Activated CD4-positive, alpha-beta T cell treated with anti-CD3 and anti-CD28 coated beads, Interleukin-2, amount 50 U/mL, for 1 hour (primary cell): ENCODE results near the gene AP1B1.
A peak's percentile ranks its signal among the peaks of the same experiment; 100 is the strongest.

Experiments
- DNase-seq: peaks from one replicate; pipeline ENCODE4 v3.0.0-alpha.2; 2020

The AP1B1 gene

GRCh38 chr22:29311464-29312217 is 76.7 kb downstream of the AP1B1 start:
- no peak for DNase-seq

DNA sequence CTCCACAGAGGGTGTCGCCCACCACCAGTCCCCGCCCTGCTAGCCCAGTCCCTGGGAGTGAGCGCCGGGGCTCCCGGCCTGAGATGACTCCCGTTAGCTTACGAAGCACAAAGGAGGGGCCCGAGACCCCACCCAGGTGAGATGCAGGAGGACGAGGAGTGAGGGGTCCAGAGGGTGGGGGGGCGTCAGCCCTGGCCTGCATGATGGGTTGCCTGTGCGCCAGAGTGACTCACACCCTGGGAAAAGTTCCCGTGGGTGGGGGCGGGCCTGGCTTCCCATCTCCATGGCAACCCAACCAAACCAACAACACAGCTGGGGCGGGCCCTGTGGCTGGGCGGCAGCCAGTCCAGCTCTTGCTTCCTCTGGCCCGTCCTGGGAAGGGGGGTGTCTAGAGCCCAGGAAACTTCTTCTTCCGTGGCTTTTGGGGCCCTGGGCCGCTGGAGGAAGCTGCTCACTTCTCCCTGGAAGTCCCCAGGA is 77.5 kb downstream of the AP1B1 start:
- peak; percentile 41 for DNase-seq

DNA sequence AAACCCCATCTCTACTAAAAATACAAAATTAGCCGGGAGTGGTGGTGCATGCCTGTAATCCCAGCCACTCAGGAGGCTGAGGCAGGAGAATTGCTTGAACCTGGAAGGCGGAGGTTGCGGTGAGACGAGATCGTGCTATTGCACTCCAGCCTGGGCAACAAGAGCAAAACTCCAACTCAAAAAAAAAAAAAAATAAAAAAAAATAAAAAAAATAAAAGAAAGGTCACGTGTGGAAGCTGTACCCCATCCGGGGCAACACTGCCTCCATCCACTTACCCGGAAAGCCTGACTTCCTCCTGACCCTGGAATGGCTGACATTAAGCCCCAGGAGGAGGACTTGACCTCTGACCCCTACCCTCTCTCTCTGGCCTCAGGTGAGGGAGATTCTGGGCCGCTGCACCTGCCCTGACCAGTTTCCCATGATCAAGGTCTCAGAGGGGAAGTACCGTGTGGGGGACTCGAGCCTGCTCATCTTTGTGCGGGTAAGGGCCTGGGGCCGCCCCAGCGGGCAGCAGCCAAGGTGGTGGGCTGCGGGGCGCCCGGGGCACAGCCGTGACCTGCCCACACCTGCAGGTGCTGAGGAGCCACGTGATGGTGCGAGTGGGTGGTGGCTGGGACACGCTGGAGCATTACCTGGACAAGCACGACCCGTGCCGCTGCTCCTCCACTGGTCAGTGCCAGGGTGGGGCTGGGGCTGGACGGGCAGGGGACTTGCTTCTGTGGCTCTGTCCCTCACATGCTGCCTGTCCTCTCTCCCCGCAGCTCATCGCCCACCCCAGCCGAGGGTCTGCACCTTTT is 78.1 kb downstream of the AP1B1 start:
- DNase-seq = no peak

DNA sequence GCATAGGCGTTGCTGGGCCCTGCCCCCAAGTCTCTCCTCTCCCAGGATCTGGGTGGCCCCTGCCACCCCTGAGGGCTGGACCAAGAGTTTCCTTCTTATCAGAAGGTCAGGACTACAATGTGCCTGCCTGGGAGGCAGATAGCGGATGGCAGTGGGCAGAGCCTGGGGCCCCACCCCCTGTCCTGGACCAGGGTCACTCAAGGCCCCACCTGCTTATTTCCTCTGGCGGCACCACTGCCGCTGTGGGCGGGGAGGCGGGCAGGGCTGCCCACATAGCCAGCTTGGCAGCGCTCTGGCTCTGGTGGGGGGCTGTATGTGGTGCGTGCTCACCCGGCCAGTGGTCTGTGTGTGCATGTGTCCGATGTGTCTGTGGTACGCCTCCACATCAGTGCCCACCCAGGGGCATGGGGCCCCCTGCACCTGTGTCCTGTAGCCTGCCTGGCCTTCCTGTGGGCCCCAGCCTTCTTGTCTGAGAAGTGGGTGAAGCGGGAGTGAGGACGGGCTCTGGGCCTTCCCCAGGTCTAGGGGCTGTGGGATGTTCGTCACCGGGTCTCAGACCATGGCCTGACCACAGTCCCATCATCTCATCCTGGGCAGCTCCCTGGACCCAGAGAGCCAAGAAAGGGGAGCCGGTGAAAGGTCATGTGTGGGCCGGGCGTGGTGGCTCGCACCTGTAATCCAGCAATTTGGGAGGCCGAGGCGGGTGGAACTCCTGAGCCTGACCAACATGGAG is 78.9 kb downstream of the AP1B1 start:
- no peak for DNase-seq

DNA sequence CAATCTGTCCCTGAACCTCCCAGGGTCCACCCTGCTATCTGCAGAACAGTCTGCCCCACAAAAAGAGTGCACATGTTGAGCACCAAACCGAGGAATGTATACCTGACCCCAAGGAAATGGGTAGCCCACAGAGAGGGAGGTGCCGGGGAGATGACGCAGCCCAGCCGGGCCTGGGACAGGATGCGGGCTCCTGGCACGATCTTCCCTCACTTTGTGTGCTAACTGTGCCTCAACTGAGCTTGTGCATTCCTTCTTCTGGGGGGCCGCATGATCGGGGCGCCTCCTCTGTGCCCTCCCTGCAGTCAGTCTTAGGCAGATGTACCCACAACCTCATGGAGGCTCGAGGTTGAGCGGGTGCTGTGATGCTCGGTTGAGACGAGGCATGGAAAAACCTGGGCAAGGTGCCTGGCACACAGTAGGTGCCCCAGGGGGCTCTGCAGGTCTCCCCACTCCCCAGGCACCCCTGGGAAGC is 79.5 kb downstream of the AP1B1 start:
- no peak for DNase-seq

GRCh38 chr22:29308148-29308790 is 80.1 kb downstream of the AP1B1 start:
- no peak for DNase-seq

GRCh38 chr22:29307596-29308147 is 80.7 kb downstream of the AP1B1 start:
- DNase-seq = no peak

- DNase-seq = no peak
These were observed 81.4 kb downstream of the AP1B1 start for GRCh38 chr22:29306835-29307595.

DNA sequence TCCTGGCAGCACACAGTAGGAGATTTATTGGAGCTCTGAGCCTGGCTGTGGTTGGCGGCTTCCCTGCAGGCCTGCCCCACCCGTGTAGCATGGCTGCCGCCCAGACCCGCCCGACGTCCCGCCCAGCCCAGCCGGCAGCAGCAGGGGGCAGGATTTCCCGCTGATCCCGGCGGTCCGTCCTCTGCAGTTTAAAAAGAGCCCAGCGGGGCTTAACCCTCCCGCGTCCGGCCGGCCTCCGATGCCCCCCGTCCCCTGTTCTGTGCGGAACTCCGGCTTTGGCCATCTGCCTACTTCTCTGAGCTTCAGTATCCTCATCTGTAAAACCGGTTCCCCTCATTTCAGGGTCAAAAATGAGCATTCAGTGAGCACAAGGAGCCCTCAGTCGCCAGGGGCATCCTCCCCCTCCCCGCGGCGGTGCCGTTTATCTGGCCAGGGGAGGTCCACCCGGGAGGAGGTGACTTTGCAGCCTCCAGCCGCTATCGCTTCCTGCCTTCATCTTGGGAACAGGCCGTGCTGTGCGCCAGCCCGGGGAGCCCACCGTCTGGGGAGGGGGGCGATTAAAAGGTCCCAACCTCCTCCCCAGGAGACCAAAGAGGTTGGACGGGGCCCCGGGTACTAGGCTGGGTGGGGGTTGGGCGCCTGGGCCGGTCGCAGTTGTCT is 82.1 kb downstream of the AP1B1 start, which contains the start of gene GAS2L1:
Gene GAS2L1, plus strand, starts transcription at position 476 of the 660 bp plus-strand sequence. CDS start 1,456 bp downstream, outside the sequence.
- DNase-seq = peak; percentile 29

DNA sequence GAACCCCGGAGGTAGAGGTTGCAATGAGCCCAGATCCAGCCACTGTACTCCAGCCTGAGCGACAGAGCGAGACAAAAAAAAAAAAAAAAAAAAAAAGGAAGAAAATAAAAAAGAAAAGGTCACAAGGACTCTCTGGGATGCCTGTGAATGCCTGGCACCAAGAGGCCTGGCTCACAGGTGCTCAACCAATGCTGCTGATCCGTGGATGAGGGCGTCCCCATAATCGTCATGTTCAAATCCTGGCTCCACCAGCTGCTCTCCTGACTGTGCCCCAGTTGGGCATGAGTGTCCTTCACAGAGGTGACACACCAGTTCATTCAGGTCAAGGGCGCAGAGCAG is 82.6 kb downstream of the AP1B1 start:
- DNase-seq = no peak

GRCh38 chr22:29302681-29303465 is 85.5 kb downstream of the AP1B1 start:
- DNase-seq = no peak

DNA sequence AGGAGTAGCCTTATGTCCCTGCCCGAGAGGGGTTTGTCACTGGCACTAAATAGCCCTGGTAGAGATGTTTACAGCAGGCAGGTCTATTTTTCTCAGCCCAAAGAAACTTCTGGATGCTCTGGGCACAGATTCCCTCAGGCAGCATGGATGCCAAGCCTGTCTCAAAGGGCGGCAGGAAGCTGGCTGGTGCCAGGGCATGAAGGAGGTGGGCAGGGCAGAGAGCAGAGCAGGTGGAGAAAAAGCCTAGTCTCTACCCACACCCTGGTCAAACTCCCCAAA is 86.0 kb downstream of the AP1B1 start:
- no peak for DNase-seq

GRCh38 chr22:29301716-29302401 is 86.5 kb downstream of the AP1B1 start:
- no peak for DNase-seq

DNA sequence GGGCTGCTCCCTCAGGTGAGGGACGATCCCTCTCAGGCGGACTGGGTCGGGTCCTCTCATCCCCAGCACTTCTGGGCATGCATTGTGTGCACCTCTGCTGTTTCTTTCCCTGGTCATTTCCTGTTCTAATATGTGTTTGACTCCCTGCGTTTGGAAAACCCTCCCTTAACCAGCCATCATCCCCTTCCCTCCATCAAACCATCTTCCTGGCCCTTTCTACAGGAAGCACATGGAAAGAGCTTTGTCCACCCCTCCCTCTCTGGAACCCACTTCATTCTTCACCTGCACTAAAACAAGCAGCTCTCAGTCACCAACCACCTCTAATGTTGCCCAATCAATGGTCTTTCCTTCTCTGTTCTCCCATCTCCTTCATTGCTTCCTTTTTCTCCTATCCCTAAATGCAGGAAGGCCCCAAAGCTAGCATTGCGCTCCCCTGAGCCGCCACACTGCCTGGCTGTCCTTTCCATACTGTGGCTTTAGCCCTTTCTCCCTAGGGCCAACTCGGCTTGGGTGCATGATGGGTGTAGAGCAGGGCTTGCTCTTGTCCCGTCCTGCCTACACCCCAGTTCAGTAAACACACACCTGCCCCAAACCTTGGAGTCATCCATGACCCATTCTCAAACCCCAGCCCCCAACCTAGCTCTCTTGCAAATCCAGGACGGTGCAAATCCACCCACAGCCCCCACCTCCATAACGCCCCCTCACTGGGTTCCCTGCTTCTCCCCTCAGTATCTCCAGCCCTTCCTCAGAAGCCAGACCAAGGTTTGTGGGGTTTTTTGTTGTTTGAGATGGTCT is 87.4 kb downstream of the AP1B1 start:
- DNase-seq = no peak

DNA sequence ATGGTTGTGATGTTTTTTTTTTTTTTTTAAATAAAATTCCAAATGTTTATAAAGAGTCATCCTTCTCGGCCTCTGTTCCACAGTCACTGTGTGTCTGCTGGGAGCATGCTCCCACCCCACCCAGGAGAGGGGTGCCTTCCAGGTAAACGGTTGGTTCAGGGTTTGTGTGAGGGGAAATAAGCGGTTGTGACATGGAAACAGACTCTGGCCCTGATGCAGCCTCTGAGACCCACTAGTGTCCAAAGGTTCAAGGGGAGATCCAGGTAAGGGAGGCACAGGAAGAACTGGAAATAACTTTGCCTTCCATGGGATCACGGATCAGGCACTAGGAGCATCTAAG is 87.9 kb downstream of the AP1B1 start:
- DNase-seq = no peak

- no peak for DNase-seq
These were observed 89.1 kb downstream of the AP1B1 start for GRCh38 chr22:29299136-29299900.

- DNase-seq = no peak
These were observed 89.7 kb downstream of the AP1B1 start for GRCh38 chr22:29298641-29299040.

DNA sequence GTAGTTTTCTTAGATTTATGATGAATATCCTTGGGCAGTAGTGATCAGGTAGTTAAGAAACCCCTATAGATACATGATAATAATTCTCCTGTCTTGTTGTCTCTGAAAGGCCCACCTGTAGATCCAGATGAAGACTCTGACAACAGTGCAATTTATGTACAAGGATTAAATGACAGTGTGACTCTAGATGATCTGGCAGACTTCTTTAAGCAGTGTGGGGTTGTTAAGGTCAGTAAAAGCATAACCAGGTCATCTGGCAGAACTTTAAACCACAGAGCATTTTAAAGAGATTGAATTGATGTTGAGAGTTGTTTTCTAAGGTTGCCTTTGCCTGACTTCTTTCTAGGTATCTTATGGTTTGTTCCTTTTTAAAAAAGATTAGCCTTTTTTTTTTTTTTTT is 96.0 kb downstream of the AP1B1 start:
- no peak for DNase-seq
